ENCODE results near the gene FLAD1. TPM values are rescaled to one million over a fixed set of nuclear protein-coding genes. Genes with fewer than 3 reads are reported as not detected.
"Not testable (repeated sequence)": the region's sequence is repeated elsewhere in the genome, so short reads cannot be mapped to it uniquely, and the experiment has no call there.

The FLAD1 gene
- total RNA-seq, 1 experiment from 2014 or later: 75.1 TPM

GRCh38 chr1:154974808-154975408 is 8.2 kb upstream of the FLAD1 start:
- H3K4me3 Mint-ChIP-seq (ENCODE audit: low read depth, unreplicated experiment): no peak overlapping the region
- H3K27ac Mint-ChIP-seq (ENCODE audit: unreplicated experiment): no peak overlapping the region
- H3K36me3 Mint-ChIP-seq (ENCODE audit: insufficient read depth, unreplicated experiment): peaks cover 14% of the 10 kb centered on the region
- TF ChIP-seq CTCF (IDR thresholded peaks at IDR 0.05; ENCODE audit: unreplicated experiment): no peak
- H3K4me1 Mint-ChIP-seq (ENCODE audit: low read depth, unreplicated experiment): peaks cover 27% of the 10 kb centered on the region
- intact Hi-C loops (cut with micrococcal nuclease; ENCODE audit: unreplicated experiment): loop anchor here (1.0 to 5.0 kb wide), 2 partner anchors 26 to 87 kb away; partner anchors contain the start of gene EFNA4
- CTCF ChIA-PET: interaction anchor here (0.9 to 1.0 kb wide), 3 partner anchors 10 to 110 kb away, joined by 3 to 5 read pairs (median 3); no protein-coding TSS in a partner anchor
- no TSS peak for BruUV-seq (replicated peaks)
- no peaks in the 10 kb centered on the region for H3K27me3 Mint-ChIP-seq (ENCODE audit: unreplicated experiment)
- DNase-seq: peak; percentile 96
- no peaks in the 10 kb centered on the region for H3K9me3 Mint-ChIP-seq (ENCODE audit: low read depth, unreplicated experiment)

GRCh38 chr1:154975409-154976059 is 7.6 kb upstream of the FLAD1 start:
- intact Hi-C loops (cut with micrococcal nuclease; ENCODE audit: unreplicated experiment): no loop called here
- no peak for TF ChIP-seq CTCF (IDR thresholded peaks at IDR 0.05; ENCODE audit: unreplicated experiment)
- Mint-ChIP-seq H3K27me3 (ENCODE audit: unreplicated experiment) (no peaks in the 10 kb centered on the region), H3K4me1 (ENCODE audit: low read depth, unreplicated experiment) (peaks cover 26% of the 10 kb centered on the region), H3K36me3 (ENCODE audit: insufficient read depth, unreplicated experiment) (peaks cover 18% of the 10 kb centered on the region), H3K4me3 (ENCODE audit: low read depth, unreplicated experiment) (no peak overlapping the region), H3K9me3 (ENCODE audit: low read depth, unreplicated experiment) (no peaks in the 10 kb centered on the region), H3K27ac (ENCODE audit: unreplicated experiment) (no peak overlapping the region)
- BruUV-seq (replicated peaks): TSS peak; percentile 57
- no peak for DNase-seq
- CTCF ChIA-PET: interaction anchor here (0.9 to 1.0 kb wide), 3 partner anchors 9 to 110 kb away, joined by 3 to 5 read pairs (median 3); no protein-coding TSS in a partner anchor

- peaks cover 31% of the 10 kb centered on the region for H3K36me3 Mint-ChIP-seq (ENCODE audit: insufficient read depth, unreplicated experiment)
- H3K27me3 Mint-ChIP-seq (ENCODE audit: unreplicated experiment); CTCF ChIA-PET; H3K4me1 Mint-ChIP-seq (ENCODE audit: low read depth, unreplicated experiment); BruUV-seq (replicated peaks); intact Hi-C loops (cut with micrococcal nuclease; ENCODE audit: unreplicated experiment); DNase-seq; H3K27ac Mint-ChIP-seq (ENCODE audit: unreplicated experiment); H3K4me3 Mint-ChIP-seq (ENCODE audit: low read depth, unreplicated experiment); H3K9me3 Mint-ChIP-seq (ENCODE audit: low read depth, unreplicated experiment): not testable (repeated sequence)
Measured at GRCh38 chr1:154977762-154978161, 5.4 kb upstream of the FLAD1 start.

- H3K9me3 Mint-ChIP-seq (ENCODE audit: low read depth, unreplicated experiment): no peaks in the 10 kb centered on the region
- no TSS peak for BruUV-seq (replicated peaks)
- CTCF ChIA-PET: no interaction called here
- H3K27ac Mint-ChIP-seq (ENCODE audit: unreplicated experiment): no peak overlapping the region
- H3K27me3 Mint-ChIP-seq (ENCODE audit: unreplicated experiment): no peaks in the 10 kb centered on the region
- TF ChIP-seq CTCF (IDR thresholded peaks at IDR 0.05; ENCODE audit: unreplicated experiment): no peak
- H3K36me3 Mint-ChIP-seq (ENCODE audit: insufficient read depth, unreplicated experiment): peaks cover 31% of the 10 kb centered on the region
- no peak overlapping the region for H3K4me3 Mint-ChIP-seq (ENCODE audit: low read depth, unreplicated experiment)
- intact Hi-C loops (cut with micrococcal nuclease; ENCODE audit: unreplicated experiment): no loop called here
- DNase-seq: no peak
- no peaks in the 10 kb centered on the region for H3K4me1 Mint-ChIP-seq (ENCODE audit: low read depth, unreplicated experiment)
Measured at GRCh38 chr1:154978360-154978759, 4.8 kb upstream of the FLAD1 start.

- no peak for TF ChIP-seq CTCF (IDR thresholded peaks at IDR 0.05; ENCODE audit: unreplicated experiment)
- no peaks in the 10 kb centered on the region for H3K27me3 Mint-ChIP-seq (ENCODE audit: unreplicated experiment)
- no peaks in the 10 kb centered on the region for H3K9me3 Mint-ChIP-seq (ENCODE audit: low read depth, unreplicated experiment)
- intact Hi-C loops (cut with micrococcal nuclease; ENCODE audit: unreplicated experiment): no loop called here
- CTCF ChIA-PET: interaction anchor here (2.8 kb wide), 1 partner anchor 17 kb away, joined by 11 read pairs; no protein-coding TSS in a partner anchor
- H3K4me3 Mint-ChIP-seq (ENCODE audit: low read depth, unreplicated experiment): no peak overlapping the region
- no peak for DNase-seq
- H3K27ac Mint-ChIP-seq (ENCODE audit: unreplicated experiment): no peak overlapping the region
- H3K36me3 Mint-ChIP-seq (ENCODE audit: insufficient read depth, unreplicated experiment): peaks cover 36% of the 10 kb centered on the region
- peaks cover 7% of the 10 kb centered on the region for H3K4me1 Mint-ChIP-seq (ENCODE audit: low read depth, unreplicated experiment)
- BruUV-seq (replicated peaks): no TSS peak
Measured at GRCh38 chr1:154982341-154982740, 803 bp upstream of the FLAD1 start.
